ENCODE data around the gene ZNF689.

- TF ChIP-seq CTCF (conservative IDR thresholded peaks at IDR 0.05 in 1 of 2, IDR thresholded peaks at IDR 0.05 in 1 of 2; ENCODE audit: low read depth in 1 of 2, low read length in 2 of 2), result no peak
- TF ChIP-seq EZH2 (IDR thresholded peaks at IDR 0.05; ENCODE audit: low read length, missing control alignments), result no peak
Observed at GRCh38 chr16:30649725-30650368, 39.7 kb upstream of the ZNF689 start.

Data from fibroblast of lung (primary cell).